Activated CD8-positive, alpha-beta memory T cell treated with anti-CD3 and anti-CD28 coated beads, Interleukin-2, amount 50 U/mL, for 4 hours (primary cell): ENCODE results near the gene AUTS2.
"Not testable (repeated sequence)": the region's sequence is repeated elsewhere in the genome, so short reads cannot be mapped to it uniquely, and the experiment has no call there.

Experiments used
- DNase-seq: peaks from one replicate; pipeline ENCODE4 v3.0.0-alpha.2; 2020

The AUTS2 gene

DNA sequence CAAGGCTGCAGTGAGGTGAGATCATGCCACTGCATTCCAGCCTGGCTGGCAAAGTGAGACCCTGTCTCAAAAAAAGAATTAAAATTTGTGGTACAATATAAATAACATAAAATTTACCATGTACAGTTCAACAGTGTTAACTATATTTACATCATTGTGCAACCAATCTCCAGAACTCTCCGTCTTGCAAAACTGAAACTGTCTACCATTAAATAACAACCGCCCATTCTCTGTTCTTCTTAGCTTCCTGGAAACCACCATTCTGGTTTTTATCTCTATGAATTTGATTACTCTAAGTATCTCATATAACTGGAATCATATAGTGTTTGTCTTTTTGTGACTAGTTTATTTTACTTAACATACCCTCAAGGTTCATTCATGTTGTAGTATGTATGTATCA lies 167.6 kb downstream of the AUTS2 start:
- no peak for DNase-seq

GRCh38 chr7:69768986-69769595 lies 170.8 kb downstream of the AUTS2 start:
- DNase-seq = no peak

GRCh38 chr7:69769826-69770225 lies 171.6 kb downstream of the AUTS2 start:
- DNase-seq = no peak

DNA sequence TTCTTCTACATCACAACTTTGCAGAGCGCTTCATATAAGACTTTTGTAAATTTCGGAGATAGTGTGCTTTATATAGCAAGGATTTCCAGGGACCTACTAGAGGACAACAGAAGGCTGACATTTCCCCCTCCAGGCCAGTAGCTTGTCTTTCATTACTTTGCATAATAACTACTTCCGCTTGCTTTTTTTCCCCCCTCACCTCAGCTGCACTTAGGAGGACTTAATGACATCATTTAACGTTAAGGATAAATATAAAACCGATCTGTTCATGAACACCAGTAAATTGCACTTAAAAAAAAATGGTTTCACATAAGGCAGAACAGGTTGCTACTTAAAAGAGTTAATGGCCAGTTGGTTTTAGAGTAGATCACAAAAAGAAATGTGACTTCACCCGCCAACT lies 172.3 kb downstream of the AUTS2 start:
- DNase-seq = no peak

GRCh38 chr7:69772718-69773436 lies 174.6 kb downstream of the AUTS2 start:
- DNase-seq = no peak

DNA sequence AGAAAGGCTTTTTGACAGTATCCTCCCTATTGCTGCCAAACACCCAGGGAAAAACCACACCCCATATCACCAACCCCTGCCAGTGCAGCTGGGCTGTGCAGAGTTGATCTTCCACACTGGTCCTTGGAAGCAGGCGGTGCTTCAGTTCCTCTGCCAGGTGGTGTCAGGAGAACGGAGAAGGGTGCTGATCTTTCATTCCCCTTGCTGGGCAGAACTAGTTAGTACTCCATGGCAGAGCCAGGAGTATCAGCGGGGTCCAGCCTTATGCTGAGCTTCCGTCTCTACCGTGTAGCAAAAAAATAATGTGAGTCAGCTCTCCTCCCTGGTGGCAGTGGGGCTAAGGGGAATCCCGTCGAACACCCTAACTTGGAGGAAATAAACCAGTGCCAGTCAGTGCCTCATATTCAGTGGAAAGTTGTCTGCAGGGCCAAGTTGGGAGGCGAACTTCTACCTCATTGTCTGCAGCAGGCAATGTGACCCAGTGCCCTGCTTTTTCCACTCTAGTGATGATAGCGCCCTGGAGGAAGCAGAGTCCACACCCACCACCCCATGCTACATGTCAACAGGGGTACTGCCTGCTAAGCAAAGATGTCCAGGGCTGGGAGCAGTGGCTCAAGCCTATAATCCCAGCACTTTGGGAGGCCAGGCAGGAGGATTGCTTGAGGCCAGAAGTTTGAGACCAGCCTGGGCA lies 175.4 kb downstream of the AUTS2 start:
- DNase-seq = no peak

- no peak for DNase-seq
These were observed 177.0 kb downstream of the AUTS2 start for GRCh38 chr7:69775231-69775771.

DNA sequence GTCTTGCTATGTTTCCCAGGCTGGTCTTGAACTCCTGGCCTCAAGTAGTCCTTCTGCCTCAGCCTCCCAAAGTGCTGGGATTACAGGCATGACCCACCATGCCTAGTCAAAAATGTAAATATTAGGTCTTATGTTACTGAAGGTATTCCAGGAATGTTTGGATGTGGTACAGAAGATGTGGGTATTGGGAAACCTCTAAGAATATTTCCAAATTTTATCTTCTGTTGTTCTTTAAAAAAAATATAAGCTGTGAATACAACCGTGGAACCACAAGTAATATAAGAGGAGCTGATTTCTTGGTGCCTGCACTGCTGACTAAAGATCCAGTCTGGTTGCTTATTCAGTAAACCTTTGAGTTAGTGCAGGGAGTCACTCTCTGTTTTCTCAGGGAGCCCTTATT lies 178.3 kb downstream of the AUTS2 start:
- DNase-seq = no peak

- no peak for DNase-seq
These were observed 179.9 kb downstream of the AUTS2 start for GRCh38 chr7:69778138-69778537.

- DNase-seq = no peak
These were observed 182.1 kb downstream of the AUTS2 start for GRCh38 chr7:69780379-69780778.

GRCh38 chr7:69781412-69781846 lies 183.2 kb downstream of the AUTS2 start:
- no peak for DNase-seq

GRCh38 chr7:69782917-69783684 lies 184.8 kb downstream of the AUTS2 start:
- DNase-seq = no peak

- not testable (repeated sequence) for DNase-seq
These were observed 187.9 kb downstream of the AUTS2 start for GRCh38 chr7:69786130-69786529.

- DNase-seq = no peak
These were observed 188.6 kb downstream of the AUTS2 start for GRCh38 chr7:69786730-69787395.

DNA sequence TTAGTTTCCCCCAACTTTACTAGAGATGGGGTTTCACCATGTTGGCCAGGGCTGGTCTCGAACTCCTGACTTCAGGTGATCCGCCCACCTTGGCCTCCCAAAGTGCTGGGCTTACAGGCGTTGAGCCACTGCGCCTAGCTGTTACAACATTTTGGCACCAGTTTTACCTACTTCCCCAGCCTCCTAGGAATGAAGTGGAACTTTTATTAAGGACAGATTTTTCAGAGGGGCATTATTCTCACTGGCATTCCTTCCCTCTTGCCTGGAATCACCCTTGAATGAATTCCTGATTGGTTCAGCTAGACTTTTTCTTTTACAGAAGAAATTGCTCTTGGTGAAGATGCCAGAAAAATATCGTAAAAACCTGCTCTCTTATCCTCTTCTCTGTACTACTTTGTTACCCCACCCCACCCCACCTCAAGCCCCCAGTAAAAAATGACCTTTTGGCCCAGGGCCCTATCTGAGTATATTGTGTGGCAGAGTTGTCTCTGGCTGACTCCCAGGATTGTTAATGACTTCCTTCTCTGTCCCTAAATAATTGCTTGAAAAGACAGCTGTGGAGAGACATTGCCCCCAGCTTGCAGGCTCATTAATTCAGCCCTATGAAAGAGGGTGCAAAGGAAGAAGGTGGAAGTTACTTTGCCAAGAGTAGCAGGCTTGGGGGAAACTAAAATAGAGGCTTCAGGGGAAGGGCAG lies 189.6 kb downstream of the AUTS2 start:
- DNase-seq = no peak

- no peak for DNase-seq
These were observed 191.3 kb downstream of the AUTS2 start for GRCh38 chr7:69789563-69789962.

DNA sequence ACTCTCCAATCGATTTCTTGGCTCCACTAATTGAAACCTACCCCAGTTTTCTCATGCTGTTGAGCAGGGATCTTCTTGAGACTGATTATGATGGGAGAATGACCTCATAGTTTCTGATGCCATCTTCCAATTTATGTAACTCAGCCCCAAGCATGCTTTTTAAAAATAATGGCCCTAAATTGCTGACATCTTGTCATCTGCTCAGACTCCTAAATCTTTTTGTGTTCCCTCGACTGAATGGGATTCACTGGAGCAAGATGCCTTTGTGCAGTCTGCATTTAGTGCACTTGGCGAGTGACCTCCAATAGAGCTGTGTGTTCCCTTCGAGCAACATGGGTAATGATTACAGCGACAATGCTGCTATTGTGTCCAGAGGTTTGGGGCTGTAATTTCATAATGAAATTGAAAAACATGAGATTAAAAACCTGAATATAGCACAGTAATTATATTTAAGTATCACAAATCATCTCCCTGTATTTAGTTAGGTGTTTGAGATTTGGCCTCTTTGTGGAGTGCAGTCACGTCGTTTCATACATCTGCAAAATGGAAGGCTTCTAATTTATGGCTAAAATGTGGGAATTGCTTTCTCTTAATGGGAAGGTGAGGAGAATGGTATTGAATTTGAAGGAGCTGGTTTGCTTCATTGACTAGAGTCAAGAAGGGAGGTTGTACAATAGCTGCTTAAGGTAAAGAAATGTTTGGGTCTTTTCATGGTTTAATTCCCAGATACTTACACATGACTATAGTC lies 192.9 kb downstream of the AUTS2 start:
- DNase-seq = no peak

DNA sequence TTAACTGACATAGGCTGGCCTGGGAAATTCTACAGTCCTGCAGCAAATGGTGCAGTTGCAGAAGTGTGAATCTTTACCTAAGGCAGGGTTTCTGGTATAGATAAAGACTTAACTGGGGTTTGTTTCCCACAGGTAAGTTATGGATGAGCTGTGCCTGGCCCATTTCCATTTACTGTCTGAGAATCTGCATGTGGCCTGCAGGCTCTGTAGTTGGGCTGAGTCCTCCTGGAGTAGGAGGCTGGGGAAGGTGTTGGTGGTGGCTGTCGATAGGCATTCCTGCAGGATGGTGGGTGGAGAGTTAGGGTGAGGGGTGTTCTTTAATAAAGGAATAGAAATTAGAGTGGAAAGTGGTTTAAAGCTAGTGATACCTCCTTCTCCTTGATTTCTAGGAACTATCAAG lies 193.5 kb downstream of the AUTS2 start:
- DNase-seq = no peak

GRCh38 chr7:69795932-69796331 lies 197.7 kb downstream of the AUTS2 start:
- no peak for DNase-seq

DNA sequence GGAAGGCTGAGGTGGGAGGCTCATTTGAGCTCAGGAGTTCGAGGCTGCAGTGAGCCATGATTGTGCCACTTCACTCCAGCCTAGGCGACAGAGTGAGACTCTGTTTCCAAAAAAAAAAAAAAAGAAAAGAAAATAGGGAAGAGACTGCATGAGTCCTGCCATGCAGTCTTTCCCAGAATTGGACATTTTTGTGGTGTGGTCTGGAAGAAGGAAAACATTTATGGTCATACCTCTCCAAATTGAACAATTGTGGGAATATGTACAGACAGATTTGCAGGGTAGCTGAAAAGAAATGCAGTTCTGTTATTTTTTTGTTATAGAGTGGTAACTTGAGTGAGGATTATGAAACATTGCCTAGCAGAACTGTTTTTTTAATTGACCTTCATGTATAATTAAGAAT lies 198.1 kb downstream of the AUTS2 start:
- DNase-seq = no peak

DNA sequence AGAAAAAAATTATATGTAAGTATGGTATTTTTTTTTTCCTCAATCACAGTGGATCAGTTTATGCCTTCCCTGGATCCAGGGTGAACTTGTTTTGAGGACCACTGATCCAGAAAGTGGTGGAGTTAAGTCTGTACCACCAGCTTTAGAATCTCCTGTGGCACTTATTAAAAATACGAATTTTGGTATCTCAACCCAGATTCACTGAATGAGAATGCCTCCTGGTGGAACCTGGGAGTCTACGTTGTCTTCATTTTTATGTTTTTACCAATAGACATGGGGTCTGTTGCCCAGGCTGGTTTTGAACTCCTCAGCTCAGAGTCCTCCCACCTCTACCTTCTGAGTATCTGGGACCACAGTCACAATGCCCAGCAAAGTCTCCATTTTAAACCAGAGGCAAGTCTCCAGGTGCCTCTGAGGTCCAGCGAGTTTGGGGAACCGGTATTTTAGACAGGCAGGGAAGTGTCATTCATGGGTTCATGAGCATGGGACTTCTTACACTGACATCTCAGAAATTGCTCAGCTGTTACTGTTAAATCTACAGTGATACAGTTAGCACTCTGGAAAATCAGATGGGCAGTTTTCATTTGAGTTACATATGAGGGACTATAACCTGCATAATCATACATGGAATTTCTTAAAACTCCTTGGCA lies 200.9 kb downstream of the AUTS2 start:
- no peak for DNase-seq
